Natural killer cell (primary cell): ENCODE measurements around the gene CLIC5. TPM values are rescaled to one million over a fixed set of nuclear protein-coding genes. Genes with fewer than 3 reads are reported as not detected.

ENCODE experiments used
- ATAC-seq, 3 donors: fragments of 150-1000 bp in 2 of 3; fragments of 200-7000 bp in 1 of 3; cut with Tn5 transposase; 1 replicate in 1 of 3; 2 replicates in 2 of 3; pipeline ENCODE4 v1.10.0; 2021; ENCODE audit warnings: mild to moderate bottlenecking in 2 of 3, moderate library complexity in 2 of 3
- DNase-seq, 2 donors: peaks; one replicate each; pipeline versions ENCODE4 v3.0.0 to v3.0.0-alpha.2; 2013 to 2021; ENCODE audit warnings: mixed read lengths in 1 of 2
- H3K27ac ChIP-seq: one replicate; pipeline ENCODE4 v1.5.1; 2013; ENCODE audit warnings: mild to moderate bottlenecking, low read length
- H3K27me3 ChIP-seq: one replicate; pipeline ENCODE4 v1.6.1; 2013; ENCODE audit warnings: low read length; ENCODE audit not compliant: control insufficient read depth, insufficient read depth
- H3K36me3 ChIP-seq: one replicate; pipeline ENCODE4 v1.6.1; 2013; ENCODE audit warnings: low read length; ENCODE audit not compliant: control insufficient read depth, insufficient read depth
- H3K4me1 ChIP-seq: one replicate; pipeline ENCODE4 v1.6.1; 2013; ENCODE audit warnings: low read length; ENCODE audit not compliant: control insufficient read depth, insufficient read depth
- H3K4me3 ChIP-seq: one replicate; pipeline ENCODE4 v1.5.1; 2013; ENCODE audit warnings: low read length
- H3K9me3 ChIP-seq: one replicate; pipeline ENCODE4 v1.6.1; 2013; ENCODE audit warnings: low read length; ENCODE audit not compliant: control insufficient read depth, insufficient read depth
- H3K27ac Mint-ChIP-seq, 2 donors: one replicate each; pipeline ENCODE4 v1.8.0; 2022; ENCODE audit warnings: mild to moderate bottlenecking in 2 of 2, mixed read lengths in 2 of 2, moderate library complexity in 1 of 2
- H3K27me3 Mint-ChIP-seq, 2 donors: one replicate each; pipeline ENCODE4 v1.8.0; 2022; ENCODE audit warnings: low read depth in 2 of 2, mixed read lengths in 2 of 2
- H3K36me3 Mint-ChIP-seq: one replicate; pipeline ENCODE4 v1.8.0; 2022; ENCODE audit warnings: mixed read lengths
- H3K4me1 Mint-ChIP-seq, 2 donors: one replicate each; pipeline ENCODE4 v1.8.0; 2022; ENCODE audit warnings: mixed read lengths in 2 of 2
- H3K4me3 Mint-ChIP-seq: one replicate; pipeline ENCODE4 v1.8.0; 2022; ENCODE audit warnings: mild to moderate bottlenecking, moderate library complexity, mixed read lengths
- H3K9me3 Mint-ChIP-seq, 2 donors: one replicate each; pipeline ENCODE4 v1.8.0; 2022; ENCODE audit warnings: mixed read lengths in 2 of 2
- CTCF ChIP-seq: fragments of 200-600 bp; IDR thresholded peaks from one replicate; pipeline ENCODE4 v1.8.0; 2022; ENCODE audit warnings: antibody characterized with exemption
- WGBS: methylation state at CpG from one replicate; pipeline ENCODE4 v1.1.7; 2013; ENCODE audit warnings: missing lambda C conversion rate; ENCODE audit not compliant: insufficient coverage; 5-methylcytosine and 5-hydroxymethylcytosine counted together
- intact Hi-C: fragments of 100-400 bp; cut with micrococcal nuclease; formaldehyde crosslinking; loops from one replicate; pipeline ENCODE4 v1.14.2; 2022
- total RNA-seq, 4 donors: library from RNA; stranded (reverse); fragments of 120-200 nt in 1 of 4; gene quantifications; one replicate each; pipeline versions ENCODE4 v1.2.3 to v1.2.4, GENCODE V29; 2013 to 2022

CLIC5 gene
- total RNA-seq, 3 donors from 2014 or later (not counting 1 experiment from before 2014, with no cell fraction given) = 0.52 to 1.7 (median 1.4) TPM

DNA sequence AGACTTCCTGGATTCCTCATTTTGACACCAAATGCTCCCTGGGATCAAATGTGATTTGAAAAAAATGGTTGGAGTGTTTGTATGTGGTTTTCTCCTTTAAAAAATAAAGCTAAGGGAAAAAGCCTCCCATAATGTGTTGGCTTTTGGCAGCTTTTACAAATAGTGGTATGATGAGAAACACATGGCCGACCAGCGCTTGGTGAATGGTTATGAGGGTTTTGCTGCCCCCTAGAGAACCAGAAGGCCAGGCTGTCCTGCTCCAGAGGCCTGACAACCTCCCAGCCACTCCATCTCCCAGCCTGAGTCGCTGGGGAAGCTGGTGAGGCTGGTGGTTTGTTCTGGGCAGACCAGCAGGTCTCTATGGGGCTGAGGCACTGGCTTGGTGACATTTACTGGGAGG is 69.3 kb downstream of the CLIC5 start:
- H3K27me3 ChIP-seq = no peaks in the 10 kb centered on the region
- no peaks in the 10 kb centered on the region for H3K9me3 ChIP-seq
- TF ChIP-seq CTCF = no peak
- no peaks in the 10 kb centered on the region for H3K36me3 ChIP-seq
- no peak for DNase-seq
- no peak overlapping the region for H3K27ac ChIP-seq
- no peak for ATAC-seq
- no peaks in the 10 kb centered on the region for H3K9me3 Mint-ChIP-seq
- H3K27ac Mint-ChIP-seq = no peak overlapping the region
- no peak overlapping the region for H3K4me3 Mint-ChIP-seq
- no peak overlapping the region for H3K4me3 ChIP-seq
- peaks cover 4 to 9% of the 10 kb centered on the region in 2 donors for H3K27me3 Mint-ChIP-seq
- H3K4me1 ChIP-seq = no peaks in the 10 kb centered on the region
- WGBS = 100% methylated on average over 1 of the region's 3 CpGs
- no peaks in the 10 kb centered on the region for H3K36me3 Mint-ChIP-seq
- intact Hi-C loops = no loop called here
- H3K4me1 Mint-ChIP-seq = no peaks in the 10 kb centered on the region

DNA sequence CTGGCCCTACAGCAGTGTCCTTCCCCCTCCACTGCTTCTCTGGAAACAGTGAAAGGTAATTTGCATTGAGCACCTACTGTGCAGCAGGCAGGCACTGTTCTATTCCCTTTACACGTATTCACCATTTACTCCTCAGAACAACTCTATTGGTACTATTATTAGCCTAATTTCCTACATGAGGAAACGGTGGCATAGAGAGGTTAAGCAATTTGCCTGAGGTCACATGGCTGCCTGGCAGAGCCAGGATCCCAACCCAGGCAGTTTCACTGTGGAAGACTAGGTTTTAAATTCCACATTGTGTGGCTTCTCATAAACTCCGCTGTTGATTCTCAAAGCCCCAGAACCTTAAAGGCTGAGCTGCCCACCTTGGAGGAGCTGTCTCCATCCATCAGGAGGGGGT is 72.7 kb downstream of the CLIC5 start:
- TF ChIP-seq CTCF = no peak
- 97% methylated on average over 3 of the region's 3 CpGs for WGBS
- H3K27me3 Mint-ChIP-seq = peaks cover 0 to 3% of the 10 kb centered on the region in 2 donors
- Histone ChIP-seq H3K4me1 (no peaks in the 10 kb centered on the region), H3K36me3 (no peaks in the 10 kb centered on the region), H3K4me3 (no peak overlapping the region), H3K27me3 (no peaks in the 10 kb centered on the region), H3K9me3 (no peaks in the 10 kb centered on the region), H3K27ac (no peak overlapping the region)
- no peak overlapping the region for H3K27ac Mint-ChIP-seq
- H3K4me3 Mint-ChIP-seq = no peak overlapping the region
- no peaks in the 10 kb centered on the region for H3K9me3 Mint-ChIP-seq
- ATAC-seq (no peak), DNase-seq (no peak)
- intact Hi-C loops = no loop called here
- H3K36me3 Mint-ChIP-seq = no peaks in the 10 kb centered on the region
- no peaks in the 10 kb centered on the region for H3K4me1 Mint-ChIP-seq

- Mint-ChIP-seq H3K27me3 (peaks cover 0 to 3% of the 10 kb centered on the region in 2 donors), H3K4me1 (no peaks in the 10 kb centered on the region), H3K9me3 (no peaks in the 10 kb centered on the region), H3K36me3 (no peaks in the 10 kb centered on the region), H3K27ac (no peak overlapping the region), H3K4me3 (no peak overlapping the region)
- no peaks in the 10 kb centered on the region for H3K4me1 ChIP-seq
- ATAC-seq = no peak
- TF ChIP-seq CTCF = no peak
- no peaks in the 10 kb centered on the region for H3K36me3 ChIP-seq
- intact Hi-C loops = loop anchor here (5.0 kb wide), 1 partner anchor 693 kb away; no protein-coding TSS in a partner anchor
- no peak overlapping the region for H3K27ac ChIP-seq
- 87% methylated on average over 7 of the region's 7 CpGs for WGBS
- H3K4me3 ChIP-seq = no peak overlapping the region
- no peak for DNase-seq
- H3K27me3 ChIP-seq = no peaks in the 10 kb centered on the region
- H3K9me3 ChIP-seq = no peaks in the 10 kb centered on the region
Measured at GRCh38 chr6:45933855-45934254, 81.8 kb downstream of the CLIC5 start.

DNA sequence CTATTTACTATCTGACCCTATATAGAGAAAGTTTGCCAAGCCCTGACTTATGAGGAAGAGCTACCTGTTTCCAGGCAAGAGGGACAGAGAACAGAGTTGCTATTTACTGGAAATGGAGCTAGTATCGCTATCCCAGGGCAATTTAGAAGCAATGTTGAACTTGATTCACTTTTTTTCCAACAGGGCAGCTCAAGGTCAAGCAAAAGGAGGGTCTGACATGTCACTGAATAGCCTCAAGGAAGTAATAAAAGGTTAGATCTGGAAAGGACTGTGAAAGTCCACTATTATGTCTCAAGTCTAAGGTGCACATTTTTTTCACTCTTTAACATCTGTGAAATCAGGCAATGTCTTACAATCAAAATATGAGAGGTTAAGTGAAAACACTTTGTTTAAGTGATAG is 84.4 kb downstream of the CLIC5 start:
- Histone ChIP-seq H3K36me3 (no peaks in the 10 kb centered on the region), H3K9me3 (no peaks in the 10 kb centered on the region), H3K27ac (no peak overlapping the region), H3K4me3 (no peak overlapping the region), H3K27me3 (no peaks in the 10 kb centered on the region), H3K4me1 (no peaks in the 10 kb centered on the region)
- intact Hi-C loops = loop anchor here (5.0 kb wide), 1 partner anchor 696 kb away; no protein-coding TSS in a partner anchor
- Mint-ChIP-seq H3K27me3 (peaks cover 0 to 5% of the 10 kb centered on the region in 2 donors), H3K9me3 (no peaks in the 10 kb centered on the region), H3K4me3 (no peak overlapping the region), H3K27ac (no peak overlapping the region), H3K36me3 (no peaks in the 10 kb centered on the region), H3K4me1 (peaks cover 0 to 5% of the 10 kb centered on the region in 2 donors)
- 100% methylated on average over 1 of the region's 1 CpG for WGBS
- DNase-seq (no peak), ATAC-seq (no peak)
- no peak for TF ChIP-seq CTCF
